HUES64 (cell line): Measurements from ENCODE around the gene ACSS3.
A peak's percentile ranks its signal among the peaks of the same experiment; 100 is the strongest.
"Not testable (repeated sequence)": the region's sequence is repeated elsewhere in the genome, so short reads cannot be mapped to it uniquely, and the experiment has no call there.

Experiments used
- H3K27ac ChIP-seq: 2 replicates; pipeline ENCODE4 v1.7.0; 2013; ENCODE audit warnings: low read depth, low read length, inconsistent platforms
- H3K27me3 ChIP-seq: 2 replicates; pipeline ENCODE4 v1.6.1; 2013; ENCODE audit warnings: mild to moderate bottlenecking, low read length; ENCODE audit not compliant: insufficient read depth
- H3K36me3 ChIP-seq: 2 replicates; pipeline ENCODE4 v1.6.1; 2013; ENCODE audit warnings: mild to moderate bottlenecking, low read length; ENCODE audit not compliant: insufficient read depth
- H3K4me1 ChIP-seq: 2 replicates; pipeline ENCODE4 v1.6.1; 2013; ENCODE audit warnings: mild to moderate bottlenecking, low read length, moderate library complexity; ENCODE audit not compliant: insufficient read depth
- H3K4me3 ChIP-seq: 2 replicates; pipeline ENCODE4 v1.5.1; 2013; ENCODE audit warnings: mild to moderate bottlenecking, low read length, moderate library complexity
- H3K9ac ChIP-seq: 2 replicates; pipeline ENCODE4 v1.6.1; 2013; ENCODE audit warnings: mild to moderate bottlenecking, low read depth, low read length
- H3K9me3 ChIP-seq: 2 replicates; pipeline ENCODE4 v1.6.1; 2013; ENCODE audit warnings: low read depth, low read length; ENCODE audit not compliant: insufficient read depth
- WGBS: fragments of 150-250, 120-280 bp; methylation state at CpG from one replicate; pipeline ENCODE4 v1.1.7; 2013; ENCODE audit warnings: missing lambda C conversion rate; 5-methylcytosine and 5-hydroxymethylcytosine counted together

The ACSS3 gene

DNA sequence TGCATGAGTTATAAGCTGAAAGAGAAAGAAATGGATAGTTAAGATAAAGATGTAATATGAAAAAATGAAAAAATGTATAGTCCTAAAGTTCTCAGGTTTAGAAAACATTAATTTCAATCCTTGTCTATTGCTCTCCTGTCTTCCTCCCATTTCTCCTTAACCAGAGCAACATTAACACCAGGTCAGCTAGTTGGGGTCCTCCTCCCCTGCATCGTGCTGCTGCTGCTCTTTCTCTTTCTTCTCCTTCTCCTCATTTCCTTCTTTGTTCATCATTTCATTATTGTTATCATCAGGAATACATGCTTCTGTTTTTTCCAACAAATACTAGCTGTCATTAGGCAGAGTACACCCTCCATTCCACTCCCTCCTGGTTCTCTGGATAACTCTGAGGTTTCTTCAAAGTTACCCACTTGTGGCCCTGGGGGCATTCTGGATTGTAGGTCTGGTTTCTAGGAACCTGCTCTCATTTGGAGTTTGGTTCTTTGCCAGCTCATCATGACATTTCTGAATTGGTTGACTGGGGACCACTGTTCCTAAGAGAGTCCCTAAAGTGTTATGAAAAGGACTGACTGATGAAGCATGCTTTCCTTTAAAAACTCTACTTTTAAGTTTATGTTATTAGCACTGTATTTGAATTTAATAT lies 17.0 kb downstream of the ACSS3 start:
- H3K9me3 ChIP-seq, result no peaks in the 10 kb centered on the region
- 87% methylated on average over 1 of the region's 1 CpG for whole genome bisulfite sequencing

DNA sequence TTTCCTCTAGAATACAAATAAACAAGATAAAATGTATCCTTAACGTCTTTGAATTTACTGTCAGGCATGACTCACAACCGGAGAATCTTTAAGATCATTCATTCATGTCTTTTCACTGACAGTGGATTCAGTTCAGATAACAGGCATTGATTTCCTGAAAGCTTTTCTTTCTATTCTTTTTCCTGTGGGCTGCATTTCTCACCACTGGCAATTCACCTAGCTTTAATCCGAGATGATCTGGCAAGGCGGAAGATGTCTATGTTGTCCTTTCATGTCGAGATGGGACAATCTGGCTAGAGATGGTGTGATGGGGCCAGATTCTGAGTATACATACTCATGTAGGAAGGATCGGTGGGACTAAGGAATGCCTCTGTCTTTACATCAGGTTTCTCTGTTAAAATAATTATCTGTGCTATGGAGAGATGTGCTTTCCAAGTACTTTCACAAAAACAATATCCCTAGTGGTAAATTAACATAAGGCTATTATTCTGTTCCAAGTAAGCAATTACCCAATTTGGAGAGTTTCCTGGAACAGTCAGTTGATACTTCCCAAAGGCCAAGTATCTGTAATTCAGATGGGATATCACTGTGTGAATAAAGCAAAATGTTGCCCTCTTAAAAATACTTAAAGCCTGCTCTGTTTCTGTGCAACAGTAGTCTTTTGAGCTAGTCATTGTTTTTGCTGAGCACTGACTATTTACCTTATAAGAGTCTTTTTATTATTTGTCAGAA lies 17.8 kb downstream of the ACSS3 start:
- Histone ChIP-seq H3K27me3 (no peaks in the 10 kb centered on the region), H3K4me1 (peaks cover 17% of the 10 kb centered on the region; the same call in 1 of the 2 replicates), H3K4me3 (no peak overlapping the region), H3K36me3 (no peaks in the 10 kb centered on the region), H3K9me3 (no peaks in the 10 kb centered on the region), H3K9ac (no peak overlapping the region), H3K27ac (peak overlapping the region; percentile 2; the same call in 1 of the 2 replicates)
- WGBS, result 70% methylated on average over 6 of the region's 6 CpGs

More for the DNA sequence above, 17.0 kb downstream of the ACSS3 start:
- Histone ChIP-seq H3K4me3 (no peak overlapping the region), H3K36me3 (no peaks in the 10 kb centered on the region), H3K27ac (no peak overlapping the region), H3K4me1 (peaks cover 23% of the 10 kb centered on the region), H3K9ac (no peak overlapping the region), H3K27me3 (no peaks in the 10 kb centered on the region)

DNA sequence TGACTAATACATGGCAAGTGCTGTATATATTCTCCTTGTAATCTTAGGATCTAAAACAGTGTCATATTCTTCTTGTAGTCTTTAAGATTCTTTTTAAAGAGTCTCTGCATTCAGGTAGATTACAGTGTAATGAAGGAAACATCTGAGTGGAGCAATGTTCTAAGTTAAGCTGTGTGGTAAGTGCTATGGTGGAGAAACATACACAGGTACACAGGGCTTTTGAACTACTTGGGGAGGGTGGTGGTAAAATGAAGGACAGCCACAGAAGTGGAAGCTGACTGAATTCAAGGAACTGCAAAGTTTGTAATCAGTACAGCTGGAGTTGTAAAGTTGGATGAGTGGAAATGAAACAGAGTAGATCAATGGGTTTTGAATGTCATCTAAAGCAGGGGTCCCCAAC lies 27.8 kb downstream of the ACSS3 start:
- H3K27ac ChIP-seq, result no peak overlapping the region
- H3K27me3 ChIP-seq, result no peaks in the 10 kb centered on the region
- no peak overlapping the region for H3K9ac ChIP-seq
- no peak overlapping the region for H3K4me3 ChIP-seq
- no peaks in the 10 kb centered on the region; the same call in 1 of the 2 replicates for H3K36me3 ChIP-seq
- H3K9me3 ChIP-seq, result no peaks in the 10 kb centered on the region
- 0 out of 2 replicates have a peak, but pooled peaks cover 3% of the 10 kb centered on the region for H3K4me1 ChIP-seq

DNA sequence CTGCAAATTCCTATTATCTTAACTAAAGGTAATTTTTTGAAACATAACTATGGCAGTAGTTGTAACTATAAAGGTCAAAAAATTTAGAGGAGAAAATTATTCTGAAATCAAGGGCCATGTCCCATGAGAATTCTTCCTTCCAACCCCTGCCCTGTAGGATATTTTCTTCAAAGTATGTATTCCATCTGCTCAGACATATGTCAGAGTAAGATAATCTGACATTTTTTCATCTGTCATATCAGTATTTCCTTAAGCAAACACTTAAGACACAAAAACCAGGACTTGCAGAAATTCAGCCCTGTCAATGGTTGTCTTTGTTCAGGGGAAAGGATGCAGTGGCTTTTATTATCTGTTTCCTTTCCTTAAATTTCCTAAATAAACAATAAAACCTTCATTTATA lies 36.3 kb downstream of the ACSS3 start:
- Histone ChIP-seq H3K4me3 (no peak overlapping the region), H3K4me1 (peaks cover 7% of the 10 kb centered on the region; the same call in 1 of the 2 replicates), H3K36me3 (peaks cover 8% of the 10 kb centered on the region), H3K9ac (no peak overlapping the region), H3K9me3 (no peaks in the 10 kb centered on the region), H3K27me3 (no peaks in the 10 kb centered on the region), H3K27ac (no peak overlapping the region)

DNA sequence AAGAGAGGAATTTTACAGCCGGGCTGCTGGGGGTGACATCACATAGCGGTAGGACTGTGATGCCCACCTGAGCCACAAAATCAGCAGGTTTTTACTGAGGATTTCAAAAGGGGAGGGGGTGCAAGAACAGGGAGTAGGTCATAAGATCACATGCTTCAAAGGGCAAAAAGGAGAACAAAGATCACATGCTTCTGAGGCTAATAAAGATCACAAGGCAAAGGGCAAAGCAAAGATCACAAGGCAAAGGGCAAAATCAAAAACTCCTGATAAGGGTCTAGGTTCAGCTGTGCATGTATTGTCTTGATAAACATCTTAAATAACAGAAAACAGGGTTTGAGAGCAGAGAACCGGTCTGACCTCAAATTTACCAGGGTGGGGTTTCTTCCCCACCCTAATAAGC lies 41.2 kb downstream of the ACSS3 start:
- not testable (repeated sequence) for H3K9ac ChIP-seq, H3K4me3 ChIP-seq, H3K27ac ChIP-seq, H3K27me3 ChIP-seq, H3K9me3 ChIP-seq, H3K4me1 ChIP-seq, H3K36me3 ChIP-seq
- 77% methylated on average over 3 of the region's 3 CpGs for WGBS

DNA sequence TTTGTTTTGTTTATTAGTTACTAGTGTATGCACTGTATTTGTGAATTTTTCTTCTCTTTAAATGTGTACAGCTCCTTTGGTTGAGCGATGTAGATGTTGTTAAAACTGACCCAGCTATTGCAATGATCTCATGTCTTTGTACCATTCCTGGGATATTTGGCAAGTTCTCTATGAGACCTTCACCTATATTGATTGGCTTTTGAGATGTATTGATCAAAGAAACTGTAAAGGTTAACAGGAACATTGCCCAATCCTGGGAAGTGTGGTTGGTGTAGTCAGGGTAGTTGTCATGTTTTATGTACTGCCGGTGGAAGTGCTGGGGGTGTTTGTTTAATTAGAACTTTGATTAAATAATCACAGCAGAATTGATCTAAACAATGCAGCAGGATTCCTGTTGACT lies 43.1 kb downstream of the ACSS3 start:
- Histone ChIP-seq H3K9ac (no peak overlapping the region), H3K4me3 (no peak overlapping the region), H3K27me3 (no peaks in the 10 kb centered on the region), H3K9me3 (no peaks in the 10 kb centered on the region), H3K4me1 (no peaks in the 10 kb centered on the region), H3K36me3 (peaks cover 8% of the 10 kb centered on the region; the same call in 1 of the 2 replicates), H3K27ac (no peak overlapping the region)
- WGBS, result 50% methylated on average over 2 of the region's 2 CpGs

DNA sequence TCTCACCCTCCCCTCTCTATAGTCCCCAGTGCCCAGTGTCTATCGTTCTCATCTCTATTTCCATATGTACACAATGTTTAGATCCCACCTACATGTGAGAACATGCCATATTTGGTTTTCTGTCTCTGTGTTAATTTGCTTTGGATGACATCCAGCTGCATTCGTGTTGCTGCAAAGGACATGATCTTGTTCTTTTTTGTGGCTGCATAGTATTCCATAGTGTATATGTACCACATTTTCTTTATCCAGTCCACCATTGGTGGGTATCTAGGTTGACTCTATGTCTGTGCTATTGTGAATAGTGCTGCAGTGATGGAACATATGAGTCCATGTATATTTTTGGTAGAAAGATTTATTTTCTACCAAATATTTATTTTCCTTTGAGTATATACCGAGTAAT lies 45.7 kb downstream of the ACSS3 start:
- no peaks in the 10 kb centered on the region for H3K27me3 ChIP-seq
- no peaks in the 10 kb centered on the region for H3K9me3 ChIP-seq
- H3K4me3 ChIP-seq, result no peak overlapping the region
- no peaks in the 10 kb centered on the region for H3K4me1 ChIP-seq
- 100% methylated on average over 2 of the region's 3 CpGs for WGBS
- peaks cover 2% of the 10 kb centered on the region; the same call in 1 of the 2 replicates for H3K36me3 ChIP-seq
- H3K27ac ChIP-seq, result no peak overlapping the region
- no peak overlapping the region for H3K9ac ChIP-seq

DNA sequence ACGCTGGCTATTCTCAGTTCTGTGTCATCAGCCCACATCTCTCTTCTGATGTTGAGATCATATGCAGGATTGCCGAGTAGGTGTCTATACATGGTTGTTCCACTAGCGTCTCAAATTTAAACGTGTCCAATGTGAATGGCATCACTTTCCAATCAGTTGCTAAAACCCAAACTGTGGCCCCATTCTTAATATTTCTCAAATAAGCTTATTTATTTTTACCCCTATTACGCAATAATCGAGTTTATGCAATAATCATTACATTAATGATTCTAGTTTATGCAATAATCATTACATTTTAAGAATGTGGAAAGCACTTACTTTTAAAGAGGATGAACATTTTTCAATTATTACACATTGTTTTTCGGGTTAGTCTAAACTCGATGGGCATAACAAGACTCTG lies 47.8 kb downstream of the ACSS3 start:
- H3K27ac ChIP-seq, result no peak overlapping the region
- H3K9ac ChIP-seq, result no peak overlapping the region
- WGBS, result 97% methylated on average over 6 of the region's 8 CpGs
- no peaks in the 10 kb centered on the region for H3K27me3 ChIP-seq
- no peaks in the 10 kb centered on the region for H3K36me3 ChIP-seq
- H3K4me1 ChIP-seq, result no peaks in the 10 kb centered on the region
- H3K4me3 ChIP-seq, result no peak overlapping the region
- H3K9me3 ChIP-seq, result no peaks in the 10 kb centered on the region

DNA sequence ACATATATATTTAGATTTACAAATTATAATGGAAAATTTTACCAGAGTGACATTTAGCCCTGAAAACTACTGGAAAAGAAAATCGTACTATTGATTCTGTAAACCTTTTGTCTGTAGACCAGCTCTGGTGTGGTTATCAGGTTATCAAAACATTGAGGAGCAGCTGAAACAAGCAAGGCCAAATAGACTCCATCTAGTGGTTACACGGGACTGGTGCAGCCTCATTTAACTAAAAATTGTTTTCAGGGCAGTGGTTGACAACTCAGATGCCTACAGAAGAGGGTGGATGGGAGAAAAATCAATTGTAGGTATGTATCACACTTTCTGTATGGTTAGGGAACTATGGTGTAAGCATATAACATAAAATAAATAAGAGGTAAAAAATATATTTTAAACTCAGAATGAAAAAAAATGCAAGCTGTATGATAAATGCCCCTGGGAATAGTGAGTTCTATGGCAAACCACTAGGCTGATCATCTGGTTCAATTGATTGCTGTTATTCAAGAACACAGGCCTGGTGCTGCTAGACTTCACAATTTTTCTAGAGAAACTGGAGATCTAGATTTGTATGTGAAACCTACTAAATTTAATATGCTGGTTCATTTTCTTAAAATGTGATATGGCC lies 51.2 kb downstream of the ACSS3 start:
- Histone ChIP-seq H3K4me1 (no peaks in the 10 kb centered on the region), H3K27me3 (no peaks in the 10 kb centered on the region), H3K9me3 (no peaks in the 10 kb centered on the region), H3K4me3 (no peak overlapping the region), H3K27ac (no peak overlapping the region), H3K36me3 (no peaks in the 10 kb centered on the region), H3K9ac (no peak overlapping the region)
- 20% methylated on average over 2 of the region's 2 CpGs for WGBS

DNA sequence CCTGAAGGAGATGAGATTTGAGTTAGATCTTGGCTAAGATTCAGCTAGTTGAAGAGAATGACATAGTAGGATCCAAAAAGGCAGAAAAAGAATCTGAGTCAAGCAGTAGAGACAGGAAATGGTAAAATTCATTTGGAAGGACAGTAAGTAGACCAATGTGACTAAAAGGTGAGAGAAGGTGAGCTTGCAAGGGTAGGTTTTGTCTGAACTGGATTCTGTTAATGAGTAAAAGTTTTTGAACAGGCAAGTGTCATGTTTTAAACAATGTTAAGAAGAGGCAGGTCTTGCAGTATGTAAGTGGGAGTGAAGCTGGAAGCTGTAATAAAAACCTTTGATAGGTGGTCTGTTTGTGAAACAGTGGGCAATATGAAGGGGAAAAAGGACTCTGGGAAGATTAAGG lies 58.6 kb downstream of the ACSS3 start:
- H3K4me1 ChIP-seq, result peaks cover 4% of the 10 kb centered on the region; the same call in 1 of the 2 replicates
- H3K4me3 ChIP-seq, result no peak overlapping the region
- no peaks in the 10 kb centered on the region for H3K9me3 ChIP-seq
- H3K27me3 ChIP-seq, result no peaks in the 10 kb centered on the region
- H3K36me3 ChIP-seq, result no peaks in the 10 kb centered on the region; the same call in 1 of the 2 replicates
- H3K27ac ChIP-seq, result no peak overlapping the region
- no peak overlapping the region for H3K9ac ChIP-seq

DNA sequence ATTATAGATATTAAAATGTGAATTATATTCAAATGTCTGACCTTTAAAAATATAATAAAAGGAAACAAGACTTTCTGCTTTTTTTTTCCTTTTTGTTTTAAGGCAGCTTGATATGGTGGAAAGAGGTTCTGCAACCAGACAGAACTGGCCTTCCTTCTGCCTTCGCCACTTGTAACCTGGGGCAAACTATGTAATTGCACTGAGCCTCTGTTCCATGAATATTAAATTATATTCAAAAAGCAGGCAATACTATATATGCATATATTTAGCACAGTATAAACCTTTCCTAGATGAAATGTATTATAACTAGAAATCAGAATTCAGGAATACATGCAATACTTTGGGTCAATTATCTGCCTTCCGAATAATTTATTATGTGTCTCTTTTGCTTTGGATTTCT lies 59.9 kb downstream of the ACSS3 start:
- WGBS, result 88% methylated on average over 2 of the region's 2 CpGs
- Histone ChIP-seq H3K4me3 (no peak overlapping the region), H3K4me1 (peaks cover 6% of the 10 kb centered on the region; the same call in 1 of the 2 replicates), H3K27me3 (no peaks in the 10 kb centered on the region), H3K9ac (no peak overlapping the region), H3K27ac (no peak overlapping the region), H3K36me3 (no peaks in the 10 kb centered on the region; the same call in 1 of the 2 replicates), H3K9me3 (no peaks in the 10 kb centered on the region)
